Measurements from ENCODE around the gene DOC2A.
"Not testable (repeated sequence)": the region's sequence is repeated elsewhere in the genome, so short reads cannot be mapped to it uniquely, and the experiment has no call there.

The DOC2A gene

GRCh38 chr16:30010844-30011713 is at the start of gene DOC2A:
Gene DOC2A, minus strand, starts transcription at chr16:30011027. Its CDS starts 805 bp downstream, at chr16:30010222.
- peak; percentile 78 for DNase-seq

- DNase-seq: no peak
Measured at GRCh38 chr16:30060346-30060745, 49.5 kb upstream of the DOC2A start.

- no peak for DNase-seq
Measured at GRCh38 chr16:30054959-30055553, 44.2 kb upstream of the DOC2A start.

GRCh38 chr16:30054451-30054850 is 43.6 kb upstream of the DOC2A start:
- DNase-seq: no peak

- peak; percentile 61 for DNase-seq
Measured at GRCh38 chr16:30053376-30054015, 42.7 kb upstream of the DOC2A start.

- DNase-seq: peak; percentile 98
Measured at GRCh38 chr16:30052671-30053372, 42.0 kb upstream of the DOC2A start.

- no peak for DNase-seq
Measured at GRCh38 chr16:30051518-30051917, 40.7 kb upstream of the DOC2A start.

- DNase-seq: no peak
Measured at GRCh38 chr16:30049871-30050270, 39.0 kb upstream of the DOC2A start.

GRCh38 chr16:30046588-30046987 is 35.8 kb upstream of the DOC2A start:
- DNase-seq: no peak

- DNase-seq: no peak
Measured at GRCh38 chr16:30046178-30046577, 35.4 kb upstream of the DOC2A start.

- DNase-seq: no peak
Measured at GRCh38 chr16:30041841-30042240, 31.0 kb upstream of the DOC2A start.

- not testable (repeated sequence) for DNase-seq
Measured at GRCh38 chr16:30040690-30041089, 29.9 kb upstream of the DOC2A start.

- no peak for DNase-seq
Measured at GRCh38 chr16:30040221-30040620, 29.4 kb upstream of the DOC2A start.

GRCh38 chr16:30033270-30033669 is 22.4 kb upstream of the DOC2A start:
- DNase-seq: no peak

- DNase-seq: peak; percentile 85
Measured at GRCh38 chr16:30032083-30032819, 21.4 kb upstream of the DOC2A start.

GRCh38 chr16:30031477-30031918 is 20.7 kb upstream of the DOC2A start:
- peak; percentile 30 for DNase-seq

- peak; percentile 73 for DNase-seq
Measured at GRCh38 chr16:30030841-30031413, 20.1 kb upstream of the DOC2A start, which contains the start of gene TLCD3B. Gene TLCD3B, minus strand, starts transcription at chr16:30031271. Its CDS starts 744 bp downstream, at chr16:30030527.

- no peak for DNase-seq
Measured at GRCh38 chr16:30030011-30030685, 19.3 kb upstream of the DOC2A start.

- DNase-seq: no peak
Measured at GRCh38 chr16:30028438-30029076, 17.7 kb upstream of the DOC2A start.

- no peak for DNase-seq
Measured at GRCh38 chr16:30027588-30028437, 17.0 kb upstream of the DOC2A start.

All from NCI-H146 (cell line).